Inflammatory macrophage (primary cell): ENCODE results near the gene P2RY6.

ENCODE experiments used
- DNase-seq, 2 donors: peaks; one replicate each; pipeline ENCODE4 v3.0.0-alpha.2; 2020 to 2022

Gene P2RY6

GRCh38 chr11:73237471-73238290 is 34.5 kb upstream of the P2RY6 start:
- no peak for DNase-seq

- DNase-seq: no peak
These were observed 33.0 kb upstream of the P2RY6 start for GRCh38 chr11:73239111-73239521.

GRCh38 chr11:73239571-73240189 is 32.5 kb upstream of the P2RY6 start:
- DNase-seq: no peak

- DNase-seq: no peak
These were observed 31.9 kb upstream of the P2RY6 start for GRCh38 chr11:73240190-73240781.

GRCh38 chr11:73241300-73241699 is 30.8 kb upstream of the P2RY6 start:
- no peak for DNase-seq

GRCh38 chr11:73242251-73243092 is 29.7 kb upstream of the P2RY6 start:
- DNase-seq: peak; percentile 61 to 72

- no peak for DNase-seq
These were observed 29.0 kb upstream of the P2RY6 start for GRCh38 chr11:73243093-73243485.

GRCh38 chr11:73244589-73245240 is 27.4 kb upstream of the P2RY6 start:
- DNase-seq: no peak

- DNase-seq: no peak
These were observed 26.7 kb upstream of the P2RY6 start for GRCh38 chr11:73245461-73245860.

GRCh38 chr11:73246303-73246702 is 25.8 kb upstream of the P2RY6 start:
- DNase-seq: no peak

GRCh38 chr11:73248526-73249185 is 23.5 kb upstream of the P2RY6 start:
- DNase-seq: no peak

- DNase-seq: no peak
These were observed 22.8 kb upstream of the P2RY6 start for GRCh38 chr11:73249304-73249703.

- no peak for DNase-seq
These were observed 22.0 kb upstream of the P2RY6 start for GRCh38 chr11:73249853-73250783.

GRCh38 chr11:73252577-73253191 is 19.5 kb upstream of the P2RY6 start:
- DNase-seq: no peak

- no peak for DNase-seq
These were observed 14.6 kb upstream of the P2RY6 start for GRCh38 chr11:73257342-73258103.

- peak in 1 of 2 donors; percentile 19 for DNase-seq
These were observed 13.8 kb upstream of the P2RY6 start for GRCh38 chr11:73258104-73259035.

GRCh38 chr11:73259406-73260126 is 12.6 kb upstream of the P2RY6 start:
- DNase-seq: no peak

- DNase-seq: no peak
These were observed 12.0 kb upstream of the P2RY6 start for GRCh38 chr11:73260127-73260457.
